HL-60 (cell line): Measurements from ENCODE around the gene ALDH5A1.

Experiments used
- DNase-seq, 2 experiments: peaks; one replicate each; pipeline ENCODE4 v3.0.0-alpha.2; 2010 to 2020; ENCODE audit warnings: low read depth in 1 of 2, low spot score in 1 of 2
- H3K27ac ChIP-seq: fragments of 250-450 bp; sonication (Bioruptor Pico); replicated peaks from 2 replicates; pipeline ENCODE4 v1.5.1; 2020; ENCODE audit warnings: mild to moderate bottlenecking, moderate library complexity
- H3K27me3 ChIP-seq: fragments of 250-450 bp; sonication (Bioruptor Pico); 2 replicates; pipeline ENCODE4 v1.5.1; 2021; ENCODE audit warnings: mild to moderate bottlenecking, moderate library complexity; ENCODE audit not compliant: insufficient read depth, poor library complexity, severe bottlenecking
- H3K4me3 ChIP-seq: replicated peaks from 2 replicates; pipeline ENCODE4 v1.5.1; 2011; ENCODE audit warnings: mild to moderate bottlenecking, control low read depth, low read length; ENCODE audit not compliant: insufficient read depth
- CTCF ChIP-seq: IDR thresholded peaks from one replicate; pipeline ENCODE4 v1.5.1; 2011; ENCODE audit warnings: low read length, control low read depth, inconsistent platforms; ENCODE audit not compliant: insufficient read depth
- GABPA ChIP-seq: IDR thresholded peaks from 2 replicates; pipeline ENCODE4 v1.6.1; 2012; ENCODE audit warnings: low read depth
- POLR2AphosphoS5 ChIP-seq: IDR thresholded peaks from 2 replicates; pipeline ENCODE4 v1.6.1; 2012; ENCODE audit warnings: low read depth
- REST ChIP-seq: IDR thresholded peaks from 2 replicates; pipeline ENCODE4 v1.6.1; 2012; ENCODE audit warnings: low read depth; ENCODE audit not compliant: insufficient replicate concordance
- SPI1 ChIP-seq: IDR thresholded peaks from 2 replicates; pipeline ENCODE4 v1.6.1; 2012; ENCODE audit warnings: low read depth, mild to moderate bottlenecking, borderline replicate concordance

ALDH5A1 gene

GRCh38 chr6:24464253-24465038, 30.3 kb upstream of the ALDH5A1 start:
- H3K27ac ChIP-seq = no peak overlapping the region
- H3K4me3 ChIP-seq = no peak overlapping the region
- H3K27me3 ChIP-seq = no peaks in the 10 kb centered on the region
- TF ChIP-seq POLR2AphosphoS5 (no peak), SPI1 (no peak), CTCF (no peak), GABPA (no peak), REST (no peak)
- DNase-seq = no peak

GRCh38 chr6:24469811-24470210, 25.0 kb upstream of the ALDH5A1 start:
- H3K4me3 ChIP-seq = no peak overlapping the region
- no peak for DNase-seq
- no peak overlapping the region for H3K27ac ChIP-seq
- H3K27me3 ChIP-seq = no peaks in the 10 kb centered on the region
- TF ChIP-seq SPI1 (no peak), CTCF (no peak), REST (no peak), GABPA (no peak), POLR2AphosphoS5 (no peak)

GRCh38 chr6:24472181-24472580, 22.6 kb upstream of the ALDH5A1 start:
- no peak for DNase-seq
- no peak overlapping the region for H3K4me3 ChIP-seq
- no peak overlapping the region for H3K27ac ChIP-seq
- no peaks in the 10 kb centered on the region for H3K27me3 ChIP-seq
- no peak for TF ChIP-seq REST
- TF ChIP-seq POLR2AphosphoS5 = no peak
- no peak for TF ChIP-seq GABPA
- no peak for TF ChIP-seq CTCF
- no peak for TF ChIP-seq SPI1
